ENCODE data around the gene TOM1L2. TPM values are rescaled to one million over a fixed set of nuclear protein-coding genes. Genes with fewer than 3 reads are reported as not detected.
A peak's percentile ranks its signal among the peaks of the same experiment; 100 is the strongest.

TOM1L2 gene
- total and polyA plus RNA-seq, 2 donors from 2014 or later = 28.2 to 59.4 TPM

- intact Hi-C loops (cut with DNase I) = no loop called here
- no peak for FAIRE-seq
- TF ChIP-seq CTCF (IDR thresholded peaks at IDR 0.05; ENCODE audit: borderline replicate concordance, extremely low read depth, insufficient read depth) = no peak
- H3K4me3 ChIP-seq (ENCODE audit: low read length in 3 of 3) = no peak overlapping the region
- H3K27ac ChIP-seq (ENCODE audit: low read depth in 2 of 2, low read length in 2 of 2) = no peak overlapping the region
- no peaks in the 10 kb centered on the region for H3K9me3 ChIP-seq (ENCODE audit: control insufficient read depth in 2 of 3, insufficient read depth in 1 of 3, low read length in 3 of 3)
- no peak for DNase-seq
- no peak overlapping the region for H3K9ac ChIP-seq (ENCODE audit: low read length in 3 of 3)
- no peaks in the 10 kb centered on the region for H3K27me3 ChIP-seq (ENCODE audit: control insufficient read depth, insufficient read depth, low read length)
- H3K4me1 ChIP-seq (ENCODE audit: control insufficient read depth in 2 of 3, insufficient read depth in 2 of 3, low read depth in 1 of 3, low read length in 3 of 3) = peaks cover 0 to 14% (median 0%) of the 10 kb centered on the region in 3 donors
- H3K36me3 ChIP-seq (ENCODE audit: control insufficient read depth in 2 of 3, insufficient read depth in 3 of 3, low read length in 3 of 3) = peaks cover 2 to 8% (median 7%) of the 10 kb centered on the region in 3 donors
Observed at GRCh38 chr17:17907469-17907868, 64.7 kb downstream of the TOM1L2 start.

GRCh38 chr17:17906418-17907215, 65.6 kb downstream of the TOM1L2 start:
- H3K4me3 ChIP-seq (ENCODE audit: low read length in 3 of 3) = no peak overlapping the region
- H3K9me3 ChIP-seq (ENCODE audit: control insufficient read depth in 2 of 3, insufficient read depth in 1 of 3, low read length in 3 of 3) = no peaks in the 10 kb centered on the region
- H3K9ac ChIP-seq (ENCODE audit: low read length in 3 of 3) = no peak overlapping the region
- intact Hi-C loops (cut with DNase I) = no loop called here
- H3K27ac ChIP-seq (ENCODE audit: low read depth in 2 of 2, low read length in 2 of 2) = peak overlapping the region in 1 of 2 donors; percentile 38
- peaks cover 2 to 8% (median 7%) of the 10 kb centered on the region in 3 donors for H3K36me3 ChIP-seq (ENCODE audit: control insufficient read depth in 2 of 3, insufficient read depth in 3 of 3, low read length in 3 of 3)
- no peaks in the 10 kb centered on the region for H3K27me3 ChIP-seq (ENCODE audit: control insufficient read depth, insufficient read depth, low read length)
- peaks cover 0 to 14% (median 0%) of the 10 kb centered on the region in 3 donors for H3K4me1 ChIP-seq (ENCODE audit: control insufficient read depth in 2 of 3, insufficient read depth in 2 of 3, low read depth in 1 of 3, low read length in 3 of 3)
- DNase-seq = peak in 1 of 5 donors; percentile 23
- no peak for FAIRE-seq
- no peak for TF ChIP-seq CTCF (IDR thresholded peaks at IDR 0.05; ENCODE audit: borderline replicate concordance, extremely low read depth, insufficient read depth)

GRCh38 chr17:17905036-17905320, 67.2 kb downstream of the TOM1L2 start:
- H3K36me3 ChIP-seq (ENCODE audit: control insufficient read depth in 2 of 3, insufficient read depth in 3 of 3, low read length in 3 of 3) = peaks cover 2 to 8% (median 7%) of the 10 kb centered on the region in 3 donors
- no peak overlapping the region for H3K27ac ChIP-seq (ENCODE audit: low read depth in 2 of 2, low read length in 2 of 2)
- intact Hi-C loops (cut with DNase I) = no loop called here
- DNase-seq (peak in 2 of 5 donors; percentile 16 to 25), FAIRE-seq (no peak)
- no peaks in the 10 kb centered on the region for H3K9me3 ChIP-seq (ENCODE audit: control insufficient read depth in 2 of 3, insufficient read depth in 1 of 3, low read length in 3 of 3)
- H3K9ac ChIP-seq (ENCODE audit: low read length in 3 of 3) = no peak overlapping the region
- H3K4me3 ChIP-seq (ENCODE audit: low read length in 3 of 3) = no peak overlapping the region
- H3K27me3 ChIP-seq (ENCODE audit: control insufficient read depth, insufficient read depth, low read length) = no peaks in the 10 kb centered on the region
- TF ChIP-seq CTCF (IDR thresholded peaks at IDR 0.05; ENCODE audit: borderline replicate concordance, extremely low read depth, insufficient read depth) = no peak
- peaks cover 0 to 22% (median 8%) of the 10 kb centered on the region in 3 donors for H3K4me1 ChIP-seq (ENCODE audit: control insufficient read depth in 2 of 3, insufficient read depth in 2 of 3, low read depth in 1 of 3, low read length in 3 of 3)

Data from kidney (tissue), 14 donors.